ENCODE results near the gene TBCC. TPM values are rescaled to one million over a fixed set of nuclear protein-coding genes. Genes with fewer than 3 reads are reported as not detected.

The TBCC gene
- 31.0 and 36.6 TPM in 2 replicates for total RNA-seq

- TF ChIP-seq CTCF (IDR thresholded peaks at IDR 0.05; ENCODE audit: insufficient read depth, low read length, severe bottlenecking), result no peak
- FAIRE-seq, result no peak
- peak; percentile 92 for DNase-seq (ENCODE audit: low read depth)
- H3K27me3 ChIP-seq (ENCODE audit: control insufficient read depth, insufficient read depth, low read length), result no peaks in the 10 kb centered on the region
- no peaks in the 10 kb centered on the region for H3K36me3 ChIP-seq (ENCODE audit: control insufficient read depth, insufficient read depth, low read length)
- H3K4me3 ChIP-seq (ENCODE audit: low read depth, low read length), result peak within 1 kb of the TSS; percentile 59
Measured at GRCh38 chr6:42745640-42746462, at the start of gene TBCC. Gene TBCC, minus strand, starts transcription at chr6:42746103. Its CDS starts 30 bp downstream, at chr6:42746073.

- Histone ChIP-seq H3K4me3 (ENCODE audit: low read depth, low read length) (no peak overlapping the region), H3K36me3 (ENCODE audit: control insufficient read depth, insufficient read depth, low read length) (no peaks in the 10 kb centered on the region), H3K27me3 (ENCODE audit: control insufficient read depth, insufficient read depth, low read length) (no peaks in the 10 kb centered on the region)
- DNase-seq (ENCODE audit: low read depth), result no peak
- no peak for FAIRE-seq
- TF ChIP-seq CTCF (IDR thresholded peaks at IDR 0.05; ENCODE audit: insufficient read depth, low read length, severe bottlenecking), result no peak
Measured at GRCh38 chr6:42795651-42796050, 49.7 kb upstream of the TBCC start.

GRCh38 chr6:42791706-42792320 lies 45.9 kb upstream of the TBCC start:
- peak; percentile 72 for DNase-seq (ENCODE audit: low read depth)
- FAIRE-seq, result no peak
- H3K36me3 ChIP-seq (ENCODE audit: control insufficient read depth, insufficient read depth, low read length), result no peaks in the 10 kb centered on the region

GRCh38 chr6:42790549-42791181 lies 44.8 kb upstream of the TBCC start:
- FAIRE-seq, result no peak
- Histone ChIP-seq H3K4me3 (ENCODE audit: low read depth, low read length) (no peak overlapping the region), H3K36me3 (ENCODE audit: control insufficient read depth, insufficient read depth, low read length) (no peaks in the 10 kb centered on the region), H3K27me3 (ENCODE audit: control insufficient read depth, insufficient read depth, low read length) (no peaks in the 10 kb centered on the region)
- no peak for DNase-seq (ENCODE audit: low read depth)
- TF ChIP-seq CTCF (IDR thresholded peaks at IDR 0.05; ENCODE audit: insufficient read depth, low read length, severe bottlenecking), result no peak

More at GRCh38 chr6:42791706-42792320, 45.9 kb upstream of the TBCC start:
- Histone ChIP-seq H3K27me3 (ENCODE audit: control insufficient read depth, insufficient read depth, low read length) (no peaks in the 10 kb centered on the region), H3K4me3 (ENCODE audit: low read depth, low read length) (no peak overlapping the region)
- no peak for TF ChIP-seq CTCF (IDR thresholded peaks at IDR 0.05; ENCODE audit: insufficient read depth, low read length, severe bottlenecking)

- TF ChIP-seq CTCF (IDR thresholded peaks at IDR 0.05; ENCODE audit: insufficient read depth, low read length, severe bottlenecking), result no peak
- FAIRE-seq, result no peak
- no peak overlapping the region for H3K4me3 ChIP-seq (ENCODE audit: low read depth, low read length)
- DNase-seq (ENCODE audit: low read depth), result no peak
- H3K36me3 ChIP-seq (ENCODE audit: control insufficient read depth, insufficient read depth, low read length), result no peaks in the 10 kb centered on the region
- H3K27me3 ChIP-seq (ENCODE audit: control insufficient read depth, insufficient read depth, low read length), result no peaks in the 10 kb centered on the region
Measured at GRCh38 chr6:42788671-42789070, 42.8 kb upstream of the TBCC start.
